Endothelial cell of umbilical vein (primary cell): ENCODE data around the gene SS18. TPM values are rescaled to one million over a fixed set of nuclear protein-coding genes. Genes with fewer than 3 reads are reported as not detected.

Experiments
- BruUV-seq: library from RNA; stranded (reverse); fragments of 400-500 nt; replicated peaks from 2 replicates; lab custom pipeline; 2021; lab: Mats Ljungman, UMichigan
- CTCF ChIA-PET: fragments of 300-600, 350-600 bp; sonication (Branson Sonifier 250); formaldehyde crosslinking; loops from one replicate; lab custom pipeline; 2021; ENCODE audit warnings: antibody characterized with exemption, inconsistent platforms; lab: Charles Lee
- POLR2A ChIA-PET: fragments of 300-600, 350-600 bp; sonication (Branson Sonifier 250); formaldehyde crosslinking; loops from one replicate; lab custom pipeline; 2021; ENCODE audit warnings: antibody characterized with exemption, inconsistent platforms; lab: Charles Lee
- DNase-seq: peaks from one replicate; pipeline ENCODE4 v3.0.0-alpha.2; 2011; ENCODE audit warnings: low read depth, low spot score
- FAIRE-seq: peaks from 2 replicates; lab custom pipeline; 2011; peaks lifted over from hg19 to GRCh38; lab: Jason Lieb, UNC
- H2AFZ ChIP-seq: 2 replicates; pipeline ENCODE4 v1.6.0; 2012; ENCODE audit warnings: low read depth, low read length, control low read depth, inconsistent platforms
- H3K27ac ChIP-seq: 2 replicates; pipeline ENCODE4 v1.5.1; 2011; ENCODE audit warnings: low read depth, mild to moderate bottlenecking, control low read depth, low read length, moderate library complexity; ENCODE audit not compliant: insufficient read depth
- H3K27me3 ChIP-seq, 2 experiments: 2 replicates each; pipeline versions ENCODE4 v1.6.0 to v1.6.1; 2011; ENCODE audit warnings: low read length in 2 of 2, mixed read lengths in 1 of 2; ENCODE audit not compliant: control insufficient read depth in 2 of 2, insufficient read depth in 2 of 2
- H3K36me3 ChIP-seq, 2 experiments: 2 replicates in 1 of 2; 3 replicates in 1 of 2; pipeline ENCODE4 v1.5.1; 2011; ENCODE audit warnings: low read length in 2 of 2, mild to moderate bottlenecking in 1 of 2, moderate library complexity in 1 of 2; ENCODE audit not compliant: control insufficient read depth in 2 of 2, insufficient read depth in 2 of 2; ENCODE audit errors: extremely low read depth in 1 of 2
- H3K4me1 ChIP-seq: 3 replicates; pipeline ENCODE4 v1.5.1; 2011; ENCODE audit warnings: mild to moderate bottlenecking, low read length; ENCODE audit not compliant: control insufficient read depth, insufficient read depth; ENCODE audit errors: extremely low read depth
- H3K4me2 ChIP-seq: 2 replicates; pipeline ENCODE4 v1.6.1; 2011; ENCODE audit warnings: low read length, control low read depth, mixed read lengths; ENCODE audit not compliant: insufficient read depth
- H3K4me3 ChIP-seq, 3 experiments: fragments of 200-600 bp in 1 of 3; sonication (generic), shearing (Covaris generic) in 1 of 3; replicated peaks in 1 of 3; 2 replicates each; pipeline ENCODE4 v1.5.1; 2011 to 2016; ENCODE audit warnings: control low read depth in 3 of 3, low read length in 3 of 3, mild to moderate bottlenecking in 2 of 3, inconsistent platforms in 1 of 3, low read depth in 1 of 3, moderate library complexity in 1 of 3; ENCODE audit not compliant: insufficient read depth in 1 of 3
- H3K79me2 ChIP-seq: 2 replicates; pipeline ENCODE4 v1.6.0; 2012; ENCODE audit warnings: low read length, inconsistent platforms; ENCODE audit not compliant: control insufficient read depth, insufficient read depth
- H3K9ac ChIP-seq: replicated peaks from 2 replicates; pipeline ENCODE3; 2011; ENCODE audit warnings: low read length, control low read depth; ENCODE audit not compliant: insufficient read depth; ENCODE audit errors: extremely low read depth
- H3K9me1 ChIP-seq: replicated peaks from 3 replicates; pipeline ENCODE4 v1.6.0; 2011; ENCODE audit warnings: mild to moderate bottlenecking, low read length; ENCODE audit not compliant: control insufficient read depth, insufficient read depth; ENCODE audit errors: extremely low read depth
- H3K9me3 ChIP-seq: replicated peaks from 2 replicates; pipeline ENCODE4 v1.5.1; 2012; ENCODE audit warnings: low read length, inconsistent platforms; ENCODE audit not compliant: control insufficient read depth, insufficient read depth
- H4K20me1 ChIP-seq: replicated peaks from 2 replicates; pipeline ENCODE3; 2011; ENCODE audit warnings: mild to moderate bottlenecking, low read length; ENCODE audit not compliant: control insufficient read depth, insufficient read depth; ENCODE audit errors: extremely low read depth
- CTCF ChIP-seq, 2 donors: IDR thresholded peaks; 1 replicate in 1 of 2; 2 replicates in 1 of 2; pipeline ENCODE4 v1.5.1; 2011; ENCODE audit warnings: low read length in 2 of 2, mild to moderate bottlenecking in 2 of 2, moderate library complexity in 2 of 2, control low read depth in 1 of 2, inconsistent platforms in 1 of 2, low read depth in 1 of 2; ENCODE audit not compliant: insufficient read depth in 1 of 2; ENCODE audit errors: extremely low read depth in 1 of 2
- EZH2 ChIP-seq: IDR thresholded peaks from 2 replicates; pipeline ENCODE4 v1.6.1; 2012; ENCODE audit warnings: borderline replicate concordance, low read depth, mild to moderate bottlenecking, moderate library complexity, low read length, inconsistent platforms; ENCODE audit not compliant: severe bottlenecking
- FOS ChIP-seq: IDR thresholded peaks from 2 replicates; pipeline ENCODE4 v1.6.1; 2011; ENCODE audit warnings: mild to moderate bottlenecking, low read length, moderate library complexity, borderline replicate concordance; ENCODE audit not compliant: insufficient read depth
- GATA2 ChIP-seq: IDR thresholded peaks from 2 replicates; pipeline ENCODE4 v1.7.0; 2011; ENCODE audit warnings: low read depth, mild to moderate bottlenecking, moderate library complexity, mixed read lengths, low read length; ENCODE audit not compliant: insufficient read length, insufficient read depth
- JUN ChIP-seq: IDR thresholded peaks from 2 replicates; pipeline ENCODE4 v1.6.1; 2011; ENCODE audit warnings: borderline replicate concordance, low read depth; ENCODE audit not compliant: insufficient read length, insufficient read depth
- MAX ChIP-seq: IDR thresholded peaks from 2 replicates; pipeline ENCODE4 v1.6.1; 2011; ENCODE audit not compliant: insufficient read depth, insufficient read length
- MYC ChIP-seq: IDR thresholded peaks from one replicate; pipeline ENCODE4 v1.6.1; 2011; ENCODE audit warnings: mild to moderate bottlenecking, low read depth, low read length
- POLR2A ChIP-seq: IDR thresholded peaks from 2 replicates; pipeline ENCODE4 v1.6.1; 2012; ENCODE audit warnings: low read depth, mild to moderate bottlenecking, control low read depth, low read length
- POLR2AphosphoS5 ChIP-seq: IDR thresholded peaks from 2 replicates; pipeline ENCODE4 v1.6.1; 2012; ENCODE audit warnings: low read depth, mild to moderate bottlenecking, control low read depth, low read length, moderate library complexity; ENCODE audit not compliant: insufficient read depth
- dilution Hi-C: fragments of 300-500 bp; cut with MboI; formaldehyde crosslinking; loops from one replicate; pipeline ENCODE4 v1.15.0; 2019; ENCODE audit warnings: low sequenced_read_pairs; ENCODE audit not compliant: extremely low pct_ligation_motif_present
- intact Hi-C: fragments of 100-400 bp; cut with micrococcal nuclease; formaldehyde crosslinking; loops from one replicate; pipeline ENCODE4 v1.10.0; 2022
- polyA plus RNA-seq, 4 experiments: library from polyadenylated mRNA; depleted of rRNA in 3 of 4; stranded (reverse) in 3 of 4; unstranded in 1 of 4; fragments of >200 nt; gene quantifications; 2 replicates each; pipeline versions ENCODE4 v1.2.1 to v1.2.3, GENCODE V29; 2011 to 2012; ENCODE audit warnings: missing spikeins in 1 of 4
- total RNA-seq: library from RNA; stranded (reverse); gene quantifications from 2 replicates; pipeline ENCODE4 v1.2.3, GENCODE V29; 2021

The SS18 gene
- total and polyA plus RNA-seq, 2 donors (not counting 3 experiments of a cell fraction or from before 2014, with no cell fraction given): 68.4 to 204 TPM

- H3K79me2 ChIP-seq: no peaks in the 10 kb centered on the region
- no peaks in the 10 kb centered on the region for H3K9me1 ChIP-seq
- H4K20me1 ChIP-seq: no peaks in the 10 kb centered on the region
- peaks cover 0 to 2% of the 10 kb centered on the region in 2 experiments for H3K27me3 ChIP-seq
- POLR2A ChIA-PET: no interaction called here
- no TSS peak for BruUV-seq
- no peak overlapping the region for H3K9ac ChIP-seq
- H2AFZ ChIP-seq: no peak overlapping the region
- H3K4me3 ChIP-seq: no peak overlapping the region
- no peak for FAIRE-seq
- no peak for DNase-seq
- CTCF ChIA-PET: no interaction called here
- no peaks in the 10 kb centered on the region for H3K36me3 ChIP-seq
- intact Hi-C loops: no loop called here
- H3K4me2 ChIP-seq: no peak overlapping the region
- no peaks in the 10 kb centered on the region for H3K9me3 ChIP-seq
- dilution Hi-C loops: no loop called here
- TF ChIP-seq FOS (no peak), EZH2 (no peak), POLR2AphosphoS5 (no peak), CTCF (IDR thresholded peaks at IDR 0.05; ENCODE audit: extremely low read depth in 1 of 2, insufficient read depth in 1 of 2, low read depth in 1 of 2, low read length in 2 of 2) (no peak), POLR2A (no peak), MAX (no peak), GATA2 (no peak), JUN (no peak), MYC (no peak)
- H3K27ac ChIP-seq: no peak overlapping the region
- H3K4me1 ChIP-seq: no peaks in the 10 kb centered on the region
Observed at GRCh38 chr18:26134107-26134506, 43.7 kb upstream of the SS18 start.
